Left forelimb (tissue), 1 donor: Measurements from ENCODE around the gene IHH.

Experiments
- DNase-seq: peaks from one replicate; pipeline ENCODE4 v3.0.0-alpha.2; 2018; ENCODE audit warnings: low spot score

Gene IHH

DNA sequence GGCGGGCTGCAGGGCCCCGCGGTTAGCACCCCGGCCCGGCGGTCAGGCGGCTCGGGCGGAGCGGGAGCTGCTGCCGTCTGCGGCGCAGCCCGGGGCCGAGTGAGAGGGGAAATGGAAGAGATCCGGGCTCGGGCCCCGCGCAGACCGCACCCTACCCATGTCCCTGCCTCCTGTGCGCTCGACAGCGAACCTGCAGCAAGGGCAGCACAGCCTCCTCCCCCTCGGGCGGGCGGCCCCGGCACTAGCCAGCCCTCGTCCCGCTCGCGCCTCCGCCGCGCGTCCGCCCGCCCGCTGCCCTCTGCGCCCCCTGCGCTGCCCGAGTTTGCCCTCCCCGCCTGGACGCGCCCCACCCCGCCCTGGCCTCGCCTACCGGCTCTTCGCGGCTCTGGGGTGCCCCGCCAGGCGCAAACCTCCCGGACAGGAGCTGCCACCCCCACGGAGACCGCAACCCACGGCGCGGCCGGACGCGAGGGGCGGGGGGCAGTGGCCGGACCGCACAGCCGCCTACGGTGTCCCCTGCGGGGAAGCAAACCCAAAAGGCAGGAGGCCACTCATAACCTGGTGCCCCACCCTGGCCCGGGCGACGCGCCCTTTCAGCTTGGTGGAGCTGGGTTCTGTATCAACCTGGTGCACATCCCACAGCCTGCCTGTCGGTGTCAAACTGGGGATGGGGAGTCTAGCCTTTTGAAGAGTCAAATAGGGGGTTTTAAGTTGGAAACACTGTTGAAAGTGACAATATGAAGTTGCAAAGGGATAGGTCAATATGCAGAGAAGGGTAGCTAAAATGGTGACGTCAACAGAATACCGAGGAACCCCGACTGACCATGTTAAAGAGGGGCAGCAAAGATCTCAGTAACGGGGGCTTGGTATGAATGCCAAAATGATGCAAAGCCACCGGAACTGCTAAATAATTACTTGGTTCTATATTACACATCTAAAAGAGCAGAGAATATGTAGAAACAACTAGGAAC is at the start of gene IHH:
TSS of gene IHH (minus strand) at position 101 of the 971 bp plus-strand sequence. CDS start 454 bp downstream, outside the sequence.
- no peak for DNase-seq

DNA sequence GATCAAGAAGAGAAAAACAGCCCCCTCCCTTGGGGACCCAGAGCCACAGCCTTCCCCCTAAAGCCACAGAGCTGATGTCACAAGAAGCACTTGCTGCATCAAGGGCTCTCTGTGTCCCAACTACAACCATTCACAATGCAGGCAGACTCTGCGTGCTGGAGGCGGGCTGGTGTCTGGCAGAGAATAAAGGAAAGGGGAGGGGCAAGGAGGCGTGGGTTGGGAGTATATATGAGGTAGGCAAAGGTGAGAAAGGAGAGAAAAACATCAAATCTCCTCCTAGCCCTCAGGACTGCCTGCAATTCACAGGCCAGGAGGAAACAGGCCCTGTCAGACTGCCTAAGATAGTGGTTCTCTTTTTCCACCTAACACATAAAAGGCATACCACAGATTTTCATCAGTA is 48.8 kb upstream of the IHH start:
- no peak for DNase-seq

DNA sequence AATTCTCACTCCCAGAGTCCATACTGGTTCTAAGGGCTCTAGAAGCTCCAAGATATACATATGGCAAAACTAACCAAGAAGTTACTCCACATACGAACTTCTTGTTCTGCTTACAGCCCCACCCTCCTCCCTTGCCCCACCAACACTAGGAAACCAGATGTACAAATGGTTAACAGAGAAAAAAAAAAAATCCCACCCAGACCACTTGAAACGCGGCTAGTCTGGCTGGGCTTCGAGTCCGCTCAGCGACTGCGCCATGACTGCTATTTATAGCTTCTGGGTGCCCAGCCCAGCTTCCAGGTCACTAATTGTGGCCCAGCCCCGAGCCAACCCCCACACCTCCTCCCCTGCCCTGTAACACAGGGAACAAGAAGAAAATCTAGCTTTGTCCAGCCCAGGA is 47.0 kb upstream of the IHH start:
- no peak for DNase-seq

- DNase-seq = no peak
Measured at GRCh38 chr2:219106251-219106650, 45.5 kb upstream of the IHH start.

- no peak for DNase-seq
Measured at GRCh38 chr2:219104107-219105035, 43.6 kb upstream of the IHH start.

DNA sequence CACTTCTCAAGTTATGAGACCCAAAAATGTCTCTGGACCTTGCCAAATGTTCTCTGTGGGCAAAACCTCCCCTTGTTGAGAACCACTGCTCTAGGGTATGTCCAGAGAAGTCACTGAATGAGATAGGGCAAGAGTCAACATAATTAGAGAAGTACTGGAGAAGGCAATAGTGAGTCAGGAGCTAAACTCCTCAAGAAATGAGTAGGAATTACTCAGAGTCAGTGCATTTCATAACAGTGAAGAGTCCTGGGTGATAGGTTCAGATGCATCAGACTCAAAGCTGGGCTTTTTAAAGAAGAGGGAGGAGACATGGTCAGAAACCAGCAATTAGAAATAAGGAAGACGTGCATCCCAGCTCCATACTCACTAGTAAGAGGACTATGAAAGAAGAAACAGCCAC is 38.6 kb upstream of the IHH start:
- no peak for DNase-seq

DNA sequence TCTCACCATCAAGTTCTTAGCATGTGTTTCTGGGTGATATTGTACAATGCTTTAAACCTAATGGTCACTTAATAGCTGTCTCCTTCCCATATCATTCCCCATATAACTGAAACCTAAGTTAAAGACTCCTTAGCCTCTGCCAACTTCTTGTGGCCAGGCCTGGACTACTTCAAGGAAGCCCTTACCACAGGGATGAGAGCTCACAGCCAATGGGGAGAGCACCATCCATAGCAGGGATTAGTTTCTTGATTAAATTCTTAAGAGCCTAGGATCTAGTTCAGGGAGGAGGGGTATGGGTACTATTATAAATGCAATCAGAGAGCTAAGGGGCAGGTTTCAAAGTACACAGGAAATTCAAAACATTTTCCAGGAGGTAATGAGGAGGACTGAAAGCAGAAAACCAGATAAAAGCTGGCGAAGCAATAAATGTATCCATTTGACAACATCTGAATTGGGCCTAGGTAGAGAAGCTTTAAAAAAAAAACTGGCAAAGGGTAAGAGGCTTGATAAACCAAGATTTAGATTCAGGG is 34.8 kb upstream of the IHH start:
- DNase-seq = no peak

GRCh38 chr2:219094171-219094570 is 33.5 kb upstream of the IHH start:
- DNase-seq = no peak

DNA sequence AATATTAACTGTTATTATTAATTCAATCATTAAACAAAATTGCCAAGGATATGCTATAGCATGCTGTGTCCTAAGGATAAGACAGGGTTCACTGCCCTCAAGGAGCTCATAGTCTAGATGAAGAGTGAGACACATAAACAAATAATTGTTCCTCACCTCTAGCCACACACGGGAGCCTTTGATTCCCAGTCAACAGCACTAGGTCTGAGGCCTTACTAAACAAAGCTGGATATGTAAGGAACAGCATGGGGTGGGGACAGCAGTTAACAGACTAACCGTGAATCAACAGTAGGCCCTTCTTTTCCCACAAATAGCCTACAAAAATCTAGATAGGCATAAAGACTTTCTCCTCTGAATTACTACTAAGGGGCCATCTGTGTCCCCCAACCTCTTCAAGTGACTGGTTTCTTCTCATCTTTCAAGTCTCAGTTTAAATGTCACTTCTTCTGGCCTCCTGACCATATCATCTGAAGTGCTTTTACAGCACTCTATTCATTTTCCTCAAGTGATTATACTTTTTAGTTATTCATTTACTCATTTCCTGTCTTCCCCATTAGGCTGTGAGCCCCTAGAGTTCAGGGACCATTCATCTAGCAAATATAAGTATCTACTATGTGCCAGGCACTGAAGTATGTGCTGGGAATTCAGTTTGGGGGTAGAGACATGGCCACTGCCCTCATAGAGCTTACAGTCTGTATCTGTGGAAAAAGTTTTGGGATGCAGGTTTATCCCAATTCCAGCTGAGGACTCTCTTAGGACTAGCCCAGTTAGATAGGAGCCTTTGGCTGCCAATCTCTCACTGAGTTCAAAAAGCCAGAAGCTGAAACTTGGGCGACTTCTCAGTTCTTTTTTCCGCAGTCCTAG is 29.9 kb upstream of the IHH start:
- no peak for DNase-seq

GRCh38 chr2:219089330-219089729 is 28.6 kb upstream of the IHH start:
- no peak for DNase-seq

DNA sequence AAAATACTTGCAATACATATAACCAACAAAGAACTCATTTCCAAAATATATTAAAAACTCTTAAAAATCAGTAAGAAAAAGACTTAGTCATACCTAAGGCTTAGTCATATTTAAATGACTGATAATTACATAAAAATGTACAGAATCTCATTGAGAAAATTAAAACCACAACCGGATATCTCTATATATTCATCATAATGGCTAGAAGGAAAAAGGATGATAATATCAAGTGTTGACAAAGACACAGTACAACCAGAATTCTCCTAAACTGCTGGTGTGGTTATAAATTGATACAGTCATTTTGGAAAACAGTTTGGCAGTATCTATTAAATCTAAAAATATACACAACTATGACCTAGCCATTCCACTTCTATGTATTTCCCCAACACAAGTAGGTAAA is 27.1 kb upstream of the IHH start:
- no peak for DNase-seq

DNA sequence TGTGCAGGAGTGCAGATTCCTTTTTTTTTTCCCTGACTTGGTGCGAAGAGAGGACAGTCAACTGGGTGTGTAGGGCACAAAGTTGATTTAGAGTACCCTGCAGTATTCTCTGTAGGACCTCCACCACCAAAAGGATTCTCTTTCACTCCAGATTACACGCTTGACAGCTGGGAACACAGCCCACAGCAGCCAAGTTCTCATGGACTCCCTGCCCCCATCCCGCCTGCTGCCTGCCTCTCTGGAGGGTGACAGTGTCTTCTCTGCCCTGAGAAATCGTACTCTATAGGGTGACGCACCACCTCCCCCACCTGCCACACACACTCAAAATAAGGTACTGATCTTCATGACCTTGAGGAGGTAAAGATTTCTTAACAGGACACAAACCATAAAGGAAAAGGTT is 26.6 kb upstream of the IHH start:
- DNase-seq = no peak

- no peak for DNase-seq
Measured at GRCh38 chr2:219086196-219086595, 25.5 kb upstream of the IHH start.

GRCh38 chr2:219084791-219085190 is 24.1 kb upstream of the IHH start:
- DNase-seq = no peak

DNA sequence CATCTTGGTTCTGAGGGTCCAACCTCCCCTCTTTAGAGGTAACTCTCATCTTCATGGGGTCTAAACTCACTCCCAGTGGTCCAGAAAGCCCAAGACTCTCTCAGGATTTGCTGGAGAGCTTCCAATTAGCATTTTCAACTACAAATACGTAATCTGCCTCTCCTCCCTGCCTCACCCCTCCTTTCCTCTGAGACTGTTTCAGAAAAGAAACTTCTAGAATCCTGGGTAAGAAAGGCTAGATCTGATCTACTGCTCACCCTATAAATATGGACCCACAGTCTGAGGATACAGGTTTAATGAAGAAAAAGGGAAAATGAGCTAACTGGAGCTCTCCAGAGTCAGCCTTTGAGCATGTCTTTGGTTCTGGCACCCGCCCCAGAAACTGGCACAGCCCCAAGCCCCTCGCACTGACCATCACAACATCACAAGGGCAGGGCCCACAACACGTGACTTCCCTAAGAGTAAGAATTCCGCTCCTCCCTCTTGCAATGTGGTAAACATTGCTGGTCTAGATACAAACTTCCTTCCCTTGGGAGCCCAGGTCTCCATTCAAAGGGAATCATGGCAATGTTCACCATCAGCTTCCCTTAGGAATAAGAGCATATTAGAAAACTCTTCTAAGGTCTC is 21.7 kb upstream of the IHH start:
- no peak for DNase-seq

DNA sequence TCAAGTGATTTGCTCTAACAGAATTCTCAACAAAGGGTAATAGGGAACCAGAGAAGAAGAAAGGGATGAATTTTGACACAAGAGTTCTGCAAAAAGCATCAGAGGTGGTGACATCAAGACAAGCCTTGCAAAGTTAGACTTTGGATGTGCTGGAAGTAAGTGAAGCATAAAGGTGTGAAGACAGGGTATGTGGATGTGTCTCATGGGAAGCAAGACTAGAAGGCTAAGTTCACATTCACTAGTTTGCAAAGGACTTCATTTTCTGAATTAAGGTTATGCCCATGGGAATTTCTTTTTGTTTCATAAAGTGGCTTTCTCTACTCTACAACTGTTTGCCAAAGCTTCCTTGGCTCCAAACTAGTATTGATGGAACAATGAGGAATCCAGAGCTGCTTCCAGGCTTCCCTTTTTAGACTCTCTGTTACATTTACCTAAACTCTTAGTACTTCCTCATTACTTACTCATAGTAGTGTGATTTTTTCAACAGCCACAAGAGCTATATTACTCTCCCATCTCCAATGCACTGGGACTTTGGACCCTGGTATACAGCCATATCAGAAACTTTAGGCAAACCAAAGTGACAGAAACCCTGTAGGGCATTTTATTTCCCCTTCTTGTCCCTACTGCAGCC is 21.1 kb upstream of the IHH start:
- no peak for DNase-seq

GRCh38 chr2:219081096-219081495 is 20.4 kb upstream of the IHH start:
- no peak for DNase-seq

GRCh38 chr2:219079417-219079816 is 18.7 kb upstream of the IHH start:
- DNase-seq = no peak

DNA sequence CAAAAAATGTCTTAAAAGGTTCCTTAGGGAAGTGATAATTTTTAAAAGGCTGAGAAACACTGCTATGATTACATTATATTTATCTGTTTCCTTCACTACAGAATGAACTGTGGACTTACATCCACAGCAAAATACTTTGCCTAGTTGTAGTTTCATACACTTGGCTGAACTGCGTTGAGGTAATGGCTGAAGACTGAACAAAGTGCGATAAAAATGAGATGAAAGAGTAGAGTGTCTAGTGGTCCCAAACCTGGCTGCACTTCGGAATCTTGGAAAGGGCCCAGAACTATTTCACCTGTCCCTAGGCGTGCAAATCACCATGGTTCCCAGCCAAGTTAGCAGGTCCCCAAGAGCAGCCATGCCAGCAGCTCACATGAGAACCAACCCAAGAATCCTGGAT is 18.2 kb upstream of the IHH start:
- DNase-seq = no peak

DNA sequence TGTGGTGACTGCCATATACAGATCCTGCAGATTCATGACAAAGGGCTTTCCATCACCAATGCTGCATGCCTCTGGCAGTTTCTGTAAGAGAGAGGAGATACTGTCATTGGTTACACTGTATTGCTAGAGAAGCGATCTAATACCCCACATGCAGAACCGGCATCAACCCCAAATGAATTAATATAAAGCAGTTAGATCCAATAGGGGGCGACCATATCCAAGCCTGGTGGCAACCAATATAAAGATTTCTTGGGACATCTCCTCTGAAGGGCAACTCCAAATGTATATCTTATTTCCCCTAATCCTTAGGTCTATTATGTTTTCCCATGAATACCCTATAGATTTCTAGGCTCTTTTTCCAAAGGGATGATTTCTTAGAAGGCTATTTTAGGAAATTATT is 17.4 kb upstream of the IHH start:
- no peak for DNase-seq

- no peak for DNase-seq
Measured at GRCh38 chr2:219076253-219076652, 15.5 kb upstream of the IHH start.
